Measurements from ENCODE around the gene FAM241A.
"Not testable (repeated sequence)": the region's sequence is repeated elsewhere in the genome, so short reads cannot be mapped to it uniquely, and the experiment has no call there.

FAM241A gene

DNA sequence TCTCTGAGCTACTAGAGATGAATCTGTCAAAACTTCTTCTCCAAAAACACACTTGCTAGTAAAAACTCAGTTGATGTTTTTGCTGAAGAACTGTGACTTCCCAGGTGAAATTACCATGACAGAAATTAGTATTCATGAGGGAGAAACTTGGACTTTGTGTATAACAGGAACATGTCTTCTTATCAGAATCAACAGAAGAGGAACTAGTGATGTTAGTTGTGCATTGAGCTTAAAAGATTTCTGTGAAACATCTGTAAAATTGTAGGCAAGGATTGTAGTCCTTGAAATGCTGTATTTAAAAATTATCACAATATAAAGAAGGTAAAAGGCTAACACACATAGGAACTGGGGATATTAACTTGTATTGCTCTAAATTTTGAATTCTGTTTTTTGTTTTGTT is 11.3 kb downstream of the FAM241A start:
- no peak for DNase-seq (ENCODE audit: low read depth)
- TF ChIP-seq, protein P1, sequence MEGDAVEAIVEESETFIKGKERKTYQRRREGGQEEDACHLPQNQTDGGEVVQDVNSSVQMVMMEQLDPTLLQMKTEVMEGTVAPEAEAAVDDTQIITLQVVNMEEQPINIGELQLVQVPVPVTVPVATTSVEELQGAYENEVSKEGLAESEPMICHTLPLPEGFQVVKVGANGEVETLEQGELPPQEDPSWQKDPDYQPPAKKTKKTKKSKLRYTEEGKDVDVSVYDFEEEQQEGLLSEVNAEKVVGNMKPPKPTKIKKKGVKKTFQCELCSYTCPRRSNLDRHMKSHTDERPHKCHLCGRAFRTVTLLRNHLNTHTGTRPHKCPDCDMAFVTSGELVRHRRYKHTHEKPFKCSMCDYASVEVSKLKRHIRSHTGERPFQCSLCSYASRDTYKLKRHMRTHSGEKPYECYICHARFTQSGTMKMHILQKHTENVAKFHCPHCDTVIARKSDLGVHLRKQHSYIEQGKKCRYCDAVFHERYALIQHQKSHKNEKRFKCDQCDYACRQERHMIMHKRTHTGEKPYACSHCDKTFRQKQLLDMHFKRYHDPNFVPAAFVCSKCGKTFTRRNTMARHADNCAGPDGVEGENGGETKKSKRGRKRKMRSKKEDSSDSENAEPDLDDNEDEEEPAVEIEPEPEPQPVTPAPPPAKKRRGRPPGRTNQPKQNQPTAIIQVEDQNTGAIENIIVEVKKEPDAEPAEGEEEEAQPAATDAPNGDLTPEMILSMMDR (conservative IDR thresholded peaks at IDR 0.05; ENCODE audit: low read length): no peak
- H3K4me3 ChIP-seq (ENCODE audit: low read length): no peak overlapping the region

DNA sequence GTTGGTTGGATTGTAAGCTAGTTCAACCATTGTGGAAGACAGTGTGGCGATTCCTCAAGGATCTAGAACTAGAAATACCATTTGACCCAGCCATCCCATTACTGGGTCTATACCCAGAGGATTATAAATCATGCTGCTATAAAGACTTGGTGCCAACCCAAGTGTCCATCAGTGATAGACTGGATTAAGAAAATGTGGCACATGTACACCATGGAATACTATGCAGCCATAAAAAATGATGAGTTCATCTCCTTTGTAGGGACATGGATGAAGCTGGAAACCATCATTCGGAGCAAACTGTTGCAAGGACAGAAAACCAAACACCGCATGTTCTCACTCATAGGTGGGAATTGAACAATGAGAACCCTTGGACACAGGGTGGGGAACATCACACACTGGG is 18.5 kb downstream of the FAM241A start:
- not testable (repeated sequence) for H3K4me3 ChIP-seq (ENCODE audit: low read length); DNase-seq (ENCODE audit: low read depth)

DNA sequence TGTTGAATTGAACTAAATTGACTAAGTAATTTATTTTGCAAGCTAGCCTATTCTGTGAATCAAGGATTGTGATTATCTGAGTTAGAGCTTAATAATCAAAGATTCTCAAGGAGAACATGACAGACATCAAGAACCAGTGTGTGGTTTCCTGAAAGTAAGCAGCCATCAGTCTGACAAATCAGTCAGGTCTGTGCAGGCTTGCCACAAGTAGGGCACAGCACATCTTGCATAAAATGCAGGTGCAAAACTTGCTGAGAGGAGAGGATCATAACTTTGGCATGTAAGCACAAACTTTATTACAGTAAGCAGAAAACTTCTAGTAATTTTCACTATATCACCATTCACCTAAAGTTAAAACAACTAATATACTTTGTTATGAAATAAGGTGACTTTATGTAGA is 22.5 kb downstream of the FAM241A start:
- H3K4me3 ChIP-seq (ENCODE audit: low read length): no peak overlapping the region
- DNase-seq (ENCODE audit: low read depth): no peak
- TF ChIP-seq, protein P1 (conservative IDR thresholded peaks at IDR 0.05; ENCODE audit: low read length): no peak

DNA sequence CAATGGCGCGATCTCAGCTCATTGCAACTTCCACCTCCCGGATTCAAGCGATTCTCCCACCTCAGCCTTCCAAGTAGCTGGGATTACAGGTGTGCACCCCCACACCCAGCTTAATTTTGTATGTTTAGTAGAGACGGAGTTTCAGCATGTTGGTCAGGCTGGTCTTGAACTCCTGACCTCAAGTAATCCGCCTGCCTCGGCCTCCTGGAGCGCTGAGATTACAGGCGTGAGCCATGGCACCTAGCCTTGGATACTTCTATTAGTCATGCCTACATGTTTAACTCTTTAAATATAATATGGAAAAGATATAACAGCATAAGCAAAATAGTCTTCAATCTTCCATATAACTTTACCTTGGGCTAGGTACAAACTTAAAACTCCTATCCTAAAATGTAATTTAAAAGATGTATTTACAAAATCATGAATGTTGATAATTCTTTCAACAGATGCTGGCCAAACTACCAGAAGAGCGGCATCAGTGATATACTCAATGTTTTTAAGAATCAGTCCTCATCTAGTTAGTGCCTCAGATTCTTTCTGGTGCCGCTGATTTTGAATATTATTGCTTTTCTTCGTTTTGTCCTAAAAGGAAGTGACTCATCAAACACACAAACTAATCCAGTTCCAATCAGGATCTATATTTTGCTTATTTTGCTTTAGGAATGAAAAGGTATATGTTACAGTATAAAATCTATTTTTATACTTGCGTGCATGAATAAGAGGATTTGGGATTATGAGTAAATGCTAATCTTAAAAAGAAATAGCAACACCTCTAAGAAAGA is 23.7 kb downstream of the FAM241A start:
- H3K4me3 ChIP-seq (ENCODE audit: low read length): no peak overlapping the region
- no peak for DNase-seq (ENCODE audit: low read depth)
- TF ChIP-seq, protein P1 (conservative IDR thresholded peaks at IDR 0.05; ENCODE audit: low read length): no peak

DNA sequence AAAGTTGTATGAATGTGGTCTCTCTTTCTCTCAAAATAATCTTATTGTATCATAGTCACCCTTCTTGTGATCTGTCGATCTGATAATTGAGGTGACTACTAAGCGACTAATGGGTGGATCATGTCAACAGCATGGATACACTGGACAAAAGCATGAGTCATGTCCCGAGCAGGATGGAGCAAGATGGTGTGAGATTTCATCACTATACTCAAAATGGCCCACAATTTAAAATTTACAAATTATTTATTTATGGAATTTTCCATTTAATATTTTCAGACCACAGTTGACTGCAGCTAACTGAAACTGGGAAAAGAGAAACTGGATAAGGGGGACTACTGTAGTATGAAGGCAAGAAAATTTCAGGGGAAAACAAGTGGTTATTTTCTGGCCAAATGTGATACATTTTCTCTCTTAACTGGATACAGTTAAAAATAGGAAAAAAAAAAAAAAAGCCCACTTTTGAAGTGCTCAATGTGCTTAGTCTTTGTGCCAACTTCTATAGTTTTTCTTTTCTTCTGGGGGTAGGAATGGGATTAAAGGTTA is 25.3 kb downstream of the FAM241A start:
- DNase-seq (ENCODE audit: low read depth): peak; percentile 91
- TF ChIP-seq, protein P1 (conservative IDR thresholded peaks at IDR 0.05; ENCODE audit: low read length): no peak
- H3K4me3 ChIP-seq (ENCODE audit: low read length): no peak overlapping the region

DNA sequence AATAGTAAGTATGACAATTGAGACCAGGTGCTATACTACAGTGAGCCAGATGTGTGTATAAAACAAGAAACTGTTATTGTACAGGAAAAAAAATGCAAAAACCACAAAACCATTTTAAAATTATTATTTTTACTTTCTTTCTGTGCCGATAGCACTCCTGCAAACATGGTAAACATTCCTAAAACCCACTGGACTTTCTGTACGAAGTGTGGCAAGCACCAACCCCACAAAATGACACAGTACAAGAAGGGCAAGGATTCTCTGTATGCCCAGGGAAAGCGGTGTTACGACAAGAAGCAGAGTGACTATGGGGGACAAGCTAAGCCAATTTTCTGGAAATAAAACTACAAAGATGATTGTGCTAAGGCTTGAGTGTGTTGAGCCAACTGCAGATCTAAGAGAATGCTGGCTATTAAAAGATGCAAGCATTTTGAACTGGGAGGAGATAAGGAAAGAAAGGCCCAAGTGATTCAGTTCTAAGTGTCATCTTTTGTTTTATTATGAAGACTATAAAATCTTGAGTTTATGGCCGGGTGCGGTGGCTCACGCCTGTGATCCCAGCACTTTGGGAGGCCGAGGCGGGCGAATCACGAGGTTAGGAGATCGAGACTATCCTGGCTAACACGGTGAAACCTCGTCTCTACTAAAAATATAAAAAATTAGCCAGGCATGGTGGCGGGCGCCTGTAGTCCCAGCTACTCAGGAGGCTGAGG is 26.0 kb downstream of the FAM241A start:
- peak; percentile 50 for DNase-seq (ENCODE audit: low read depth)
- peak overlapping the region; percentile 4 for H3K4me3 ChIP-seq (ENCODE audit: low read length)

DNA sequence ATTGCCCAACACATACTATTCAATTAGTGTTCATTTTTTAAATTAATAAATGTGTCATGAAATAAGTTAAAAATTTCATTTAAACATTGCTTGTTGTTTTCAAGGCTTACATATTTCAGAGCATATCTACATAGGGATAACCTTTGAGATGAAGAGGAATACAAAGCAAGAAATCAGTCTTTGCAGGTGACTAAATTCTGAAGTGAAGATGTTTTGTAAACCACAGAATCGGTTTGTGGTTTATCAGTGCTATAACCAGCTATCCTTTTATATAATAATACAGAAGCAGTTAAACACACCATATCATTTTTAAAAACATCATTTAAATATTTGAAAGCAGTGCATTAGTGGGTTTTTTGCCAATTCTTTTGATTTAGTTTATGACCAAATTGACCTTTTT is 26.9 kb downstream of the FAM241A start:
- no peak for DNase-seq (ENCODE audit: low read depth)
- H3K4me3 ChIP-seq (ENCODE audit: low read length): no peak overlapping the region
- TF ChIP-seq, protein P1 (conservative IDR thresholded peaks at IDR 0.05; ENCODE audit: low read length): no peak
